IMR-90 (cell line): ENCODE data around the gene SIK2. TPM values are rescaled to one million over a fixed set of nuclear protein-coding genes. Genes with fewer than 3 reads are reported as not detected.

ENCODE experiments used
- ATAC-seq: fragments of 200-7000 bp; cut with Tn5 transposase; 2 replicates; pipeline ENCODE4 v1.9.1; 2020; ENCODE audit warnings: low read depth, mild to moderate bottlenecking, moderate library complexity
- BruUV-seq: library from RNA; stranded (reverse); fragments of 400-500 nt; replicated peaks from 2 replicates; lab custom pipeline; 2021; lab: Mats Ljungman, UMichigan
- CTCF ChIA-PET: fragments of 300-600 bp; formaldehyde crosslinking; extraction: SDS; loops from one replicate; lab custom pipeline; 2021; ENCODE audit warnings: antibody characterized with exemption; lab: Yijun Ruan, JAX
- POLR2A ChIA-PET: fragments of 300-600 bp; sonication (Branson Sonifier 250); formaldehyde crosslinking; loops from one replicate; lab custom pipeline; 2022; ENCODE audit warnings: antibody characterized with exemption; ENCODE audit not compliant: unreplicated experiment; lab: Charles Lee
- DNase-seq: peaks from one replicate; pipeline ENCODE4 v3.0.0; 2013
- H2AFZ ChIP-seq: replicated peaks from 2 replicates; pipeline ENCODE3; 2013; ENCODE audit warnings: low read length, mild to moderate bottlenecking; ENCODE audit not compliant: poor library complexity
- H2AK5ac ChIP-seq: 2 replicates; pipeline ENCODE4 v1.6.1; 2013; ENCODE audit warnings: low read depth, low read length, inconsistent platforms
- H2AK9ac ChIP-seq: replicated peaks from 2 replicates; pipeline ENCODE3; 2013; ENCODE audit warnings: mild to moderate bottlenecking, low read depth, low read length, moderate library complexity; ENCODE audit not compliant: poor library complexity
- H2BK120ac ChIP-seq: 2 replicates; pipeline ENCODE4 v1.6.1; 2013; ENCODE audit warnings: low read depth, low read length, inconsistent platforms
- H2BK15ac ChIP-seq: 3 replicates; pipeline ENCODE4 v1.6.1; 2013; ENCODE audit warnings: low read depth, low read length, inconsistent platforms
- H2BK20ac ChIP-seq: 2 replicates; pipeline ENCODE4 v1.6.1; 2013; ENCODE audit warnings: low read depth, mild to moderate bottlenecking, inconsistent platforms, low read length, moderate library complexity
- H2BK5ac ChIP-seq: 2 replicates; pipeline ENCODE4 v1.6.1; 2013; ENCODE audit warnings: mild to moderate bottlenecking, low read depth, low read length, inconsistent platforms; ENCODE audit not compliant: poor library complexity, severe bottlenecking
- H3K14ac ChIP-seq: replicated peaks from 2 replicates; pipeline ENCODE4 v1.6.1; 2013; ENCODE audit warnings: low read depth, low read length, inconsistent platforms
- H3K18ac ChIP-seq: 2 replicates; pipeline ENCODE4 v1.6.1; 2013; ENCODE audit warnings: low read depth, low read length, control low read depth
- H3K23ac ChIP-seq: 2 replicates; pipeline ENCODE4 v1.6.1; 2013; ENCODE audit warnings: low read depth, low read length, inconsistent platforms
- H3K27ac ChIP-seq: 2 replicates; pipeline ENCODE4 v1.5.1; 2013; ENCODE audit warnings: mild to moderate bottlenecking, control low read depth, low read length; ENCODE audit not compliant: insufficient read depth
- H3K27me3 ChIP-seq: 2 replicates; pipeline ENCODE4 v1.6.1; 2013; ENCODE audit warnings: low read length; ENCODE audit not compliant: control insufficient read depth, insufficient read depth
- H3K36me3 ChIP-seq: 2 replicates; pipeline ENCODE4 v1.6.1; 2013; ENCODE audit warnings: low read length, mixed read lengths; ENCODE audit not compliant: control insufficient read depth, insufficient read depth
- H3K4ac ChIP-seq: 2 replicates; pipeline ENCODE4 v1.6.1; 2013; ENCODE audit warnings: low read depth, low read length, inconsistent platforms
- H3K4me1 ChIP-seq: 2 replicates; pipeline ENCODE4 v1.6.1; 2013; ENCODE audit warnings: low read length, mixed read lengths; ENCODE audit not compliant: control insufficient read depth, insufficient read depth
- H3K4me2 ChIP-seq: 2 replicates; pipeline ENCODE4 v1.6.1; 2013; ENCODE audit warnings: low read depth, mild to moderate bottlenecking, control low read depth, low read length, moderate library complexity
- H3K4me3 ChIP-seq: 2 replicates; pipeline ENCODE4 v1.5.1; 2013; ENCODE audit warnings: low read depth, mild to moderate bottlenecking, control low read depth, low read length, moderate library complexity; ENCODE audit not compliant: insufficient read depth
- H3K56ac ChIP-seq: 2 replicates; pipeline ENCODE4 v1.6.1; 2013; ENCODE audit warnings: low read length, inconsistent platforms; ENCODE audit not compliant: insufficient read depth; ENCODE audit errors: extremely low read depth
- H3K79me1 ChIP-seq, 2 experiments: 2 replicates each; pipeline ENCODE4 v1.6.1; 2013; ENCODE audit warnings: low read length in 2 of 2, inconsistent platforms in 1 of 2, low read depth in 1 of 2
- H3K9ac ChIP-seq: 2 replicates; pipeline ENCODE4 v1.6.1; 2013; ENCODE audit warnings: low read depth, low read length, control low read depth
- H3K9me1 ChIP-seq: 2 replicates; pipeline ENCODE4 v1.6.1; 2013; ENCODE audit warnings: low read length, inconsistent platforms; ENCODE audit not compliant: insufficient read depth
- H3K9me3 ChIP-seq: 2 replicates; pipeline ENCODE4 v1.6.1; 2013; ENCODE audit warnings: low read length; ENCODE audit not compliant: control insufficient read depth, insufficient read depth
- H4K20me1 ChIP-seq: 2 replicates; pipeline ENCODE4 v1.6.1; 2013; ENCODE audit warnings: low read length, inconsistent platforms; ENCODE audit not compliant: insufficient read depth
- H4K5ac ChIP-seq: 2 replicates; pipeline ENCODE4 v1.6.1; 2013; ENCODE audit warnings: mild to moderate bottlenecking, low read depth, low read length, control low read depth
- H4K8ac ChIP-seq, 2 experiments: 2 replicates each; pipeline ENCODE4 v1.6.1; 2013; ENCODE audit warnings: low read depth in 2 of 2, low read length in 2 of 2, control low read depth in 1 of 2, inconsistent platforms in 1 of 2
- H4K91ac ChIP-seq: 2 replicates; pipeline ENCODE4 v1.6.1; 2013; ENCODE audit warnings: low read depth, low read length, inconsistent platforms; ENCODE audit not compliant: insufficient read depth
- BHLHE40 ChIP-seq: fragments of 150-350 bp; IDR thresholded peaks from 2 replicates; pipeline ENCODE4 v1.6.1; 2016; ENCODE audit warnings: mild to moderate bottlenecking, low read depth, low read length
- CEBPB ChIP-seq: IDR thresholded peaks from 2 replicates; pipeline ENCODE4 v1.6.1; 2012; ENCODE audit warnings: low read depth, low read length, improper control_type of control experiment
- CHD1 ChIP-seq: IDR thresholded peaks from 2 replicates; pipeline ENCODE4 v1.6.1; 2012; ENCODE audit warnings: low read depth, low read length, improper control_type of control experiment
- CTCF ChIP-seq: conservative IDR thresholded peaks from 2 replicates; pipeline ENCODE4 v1.5.1; 2012; ENCODE audit warnings: mild to moderate bottlenecking, low read depth, low read length, improper control_type of control experiment
- ELK1 ChIP-seq: fragments of 150-350 bp; IDR thresholded peaks from 2 replicates; pipeline ENCODE4 v1.6.1; 2016; ENCODE audit warnings: low read depth, mild to moderate bottlenecking, low read length, moderate library complexity, borderline replicate concordance
- MAFK ChIP-seq: IDR thresholded peaks from 2 replicates; pipeline ENCODE4 v1.6.1; 2012; ENCODE audit warnings: low read depth, low read length, improper control_type of control experiment
- MAZ ChIP-seq: IDR thresholded peaks from 2 replicates; pipeline ENCODE4 v1.6.1; 2012; ENCODE audit warnings: low read depth, mild to moderate bottlenecking, low read length, improper control_type of control experiment, moderate library complexity, borderline replicate concordance
- NFE2L2 ChIP-seq: fragments of 150-350 bp; IDR thresholded peaks from 2 replicates; pipeline ENCODE4 v1.6.1; 2016; ENCODE audit warnings: low read depth, mild to moderate bottlenecking, low read length
- RAD21 ChIP-seq: IDR thresholded peaks from 2 replicates; pipeline ENCODE4 v1.6.1; 2012; ENCODE audit warnings: low read length, improper control_type of control experiment
- RCOR1 ChIP-seq: IDR thresholded peaks from 2 replicates; pipeline ENCODE4 v1.6.1; 2012; ENCODE audit warnings: mild to moderate bottlenecking, low read length, improper control_type of control experiment; ENCODE audit not compliant: insufficient replicate concordance
- RFX5 ChIP-seq: IDR thresholded peaks from 2 replicates; pipeline ENCODE4 v1.8.0; 2012; ENCODE audit warnings: low read depth, mild to moderate bottlenecking, low read length, moderate library complexity
- SMC3 ChIP-seq: fragments of 150-350 bp; IDR thresholded peaks from 2 replicates; pipeline ENCODE4 v1.6.1; 2016; ENCODE audit warnings: low read depth, mild to moderate bottlenecking, antibody characterized with exemption, low read length, moderate library complexity
- USF2 ChIP-seq: fragments of 150-350 bp; IDR thresholded peaks from 2 replicates; pipeline ENCODE4 v1.6.1; 2017; ENCODE audit warnings: mild to moderate bottlenecking, antibody characterized with exemption, low read length, low read depth
- WGBS, 2 experiments: methylation state at CpG; one replicate each; pipeline versions ENCODE4 v1.1.5 to v1.1.7; 2013; ENCODE audit warnings: missing lambda C conversion rate in 2 of 2; ENCODE audit not compliant: insufficient read length in 1 of 2; ENCODE audit errors: extremely low coverage in 2 of 2; 5-methylcytosine and 5-hydroxymethylcytosine counted together
- dilution Hi-C: fragments of 300-500 bp; cut with HindIII; formaldehyde crosslinking; loops from one replicate; pipeline ENCODE4 v1.14.3; 2018; ENCODE audit warnings: low sequenced_read_pairs; ENCODE audit not compliant: unreplicated experiment
- in situ Hi-C: fragments of 300-500 bp; cut with MboI; formaldehyde crosslinking; loops from 3 replicates; pipeline ENCODE4 v1.14.3; 2019; ENCODE audit warnings: low sequenced_read_pairs, inconsistent platforms, mixed read lengths
- intact Hi-C: fragments of 100-400 bp; cut with micrococcal nuclease; formaldehyde crosslinking; loops from 2 replicates; pipeline ENCODE4 v1.10.0; 2022
- polyA plus RNA-seq, 3 experiments: library from polyadenylated mRNA; depleted of rRNA; stranded (reverse); fragments of >200 nt; gene quantifications; 2 replicates each; pipeline ENCODE4 v1.2.3, GENCODE V29; 2012; ENCODE audit warnings: low replicate concordance in 1 of 3
- total RNA-seq: library from RNA; depleted of rRNA; stranded (reverse); fragments of >200 nt; gene quantifications from 2 replicates; pipeline ENCODE4 v1.2.3, GENCODE V29; 2012

SIK2 gene
- total and polyA plus RNA-seq, 2 of the 4 experiments (the other 2 are of a cell fraction), result 7.9 to 10.4 TPM

- no peak for TF ChIP-seq NFE2L2
Measured at GRCh38 chr11:111720801-111721494, 118.7 kb downstream of the SIK2 start (continued).

GRCh38 chr11:111722501-111722900 lies 120.3 kb downstream of the SIK2 start:
- Histone ChIP-seq H3K27me3 (no peaks in the 10 kb centered on the region), H3K4me2 (no peak overlapping the region), H3K18ac (no peak overlapping the region), H2AFZ (no peak overlapping the region), H4K5ac (no peak overlapping the region), H2BK5ac (no peak overlapping the region), H2BK120ac (no peak overlapping the region), H3K23ac (no peak overlapping the region), H2AK5ac (no peak overlapping the region), H3K9me3 (no peaks in the 10 kb centered on the region), H3K27ac (no peak overlapping the region), H3K9me1 (peaks cover 14% of the 10 kb centered on the region), H3K4me1 (peaks cover 13% of the 10 kb centered on the region), H3K36me3 (peaks cover 71% of the 10 kb centered on the region), H3K4ac (no peak overlapping the region), H2BK15ac (no peak overlapping the region), H3K9ac (no peak overlapping the region), H3K4me3 (no peak overlapping the region), H3K14ac (no peak overlapping the region), H4K91ac (no peak overlapping the region), H2AK9ac (no peak overlapping the region), H4K20me1 (no peaks in the 10 kb centered on the region), H4K8ac (no peak overlapping the region), H3K56ac (no peak overlapping the region), H3K79me1 (peaks cover 15 to 43% of the 10 kb centered on the region in 2 experiments; a peak in 3 of 4 replicates), H2BK20ac (no peak overlapping the region)
- intact Hi-C loops, result no loop called here
- dilution Hi-C loops, result no loop called here
- CTCF ChIA-PET, result no interaction called here
- WGBS, 2 experiments, result 100% methylated on average over 1 of the region's 8 CpGs; no CpG with 5 or more reads in 1 of the 2 experiments
- no peak for ATAC-seq
- TF ChIP-seq ELK1 (no peak), RAD21 (no peak), MAZ (no peak), USF2 (no peak), NFE2L2 (no peak), MAFK (no peak), RFX5 (no peak), CEBPB (no peak), RCOR1 (no peak), CHD1 (no peak), CTCF (no peak), SMC3 (no peak), BHLHE40 (no peak)
- POLR2A ChIA-PET, result no interaction called here
- BruUV-seq, result no TSS peak
- in situ Hi-C loops, result no loop called here
- no peak for DNase-seq
